ENCODE data around the gene FAM229B. TPM values are rescaled to one million over a fixed set of nuclear protein-coding genes. Genes with fewer than 3 reads are reported as not detected.
"Not testable (repeated sequence)": the region's sequence is repeated elsewhere in the genome, so short reads cannot be mapped to it uniquely, and the experiment has no call there.

The FAM229B gene
- total RNA-seq, 1 donor from 2014 or later, result 11.0 TPM

DNA sequence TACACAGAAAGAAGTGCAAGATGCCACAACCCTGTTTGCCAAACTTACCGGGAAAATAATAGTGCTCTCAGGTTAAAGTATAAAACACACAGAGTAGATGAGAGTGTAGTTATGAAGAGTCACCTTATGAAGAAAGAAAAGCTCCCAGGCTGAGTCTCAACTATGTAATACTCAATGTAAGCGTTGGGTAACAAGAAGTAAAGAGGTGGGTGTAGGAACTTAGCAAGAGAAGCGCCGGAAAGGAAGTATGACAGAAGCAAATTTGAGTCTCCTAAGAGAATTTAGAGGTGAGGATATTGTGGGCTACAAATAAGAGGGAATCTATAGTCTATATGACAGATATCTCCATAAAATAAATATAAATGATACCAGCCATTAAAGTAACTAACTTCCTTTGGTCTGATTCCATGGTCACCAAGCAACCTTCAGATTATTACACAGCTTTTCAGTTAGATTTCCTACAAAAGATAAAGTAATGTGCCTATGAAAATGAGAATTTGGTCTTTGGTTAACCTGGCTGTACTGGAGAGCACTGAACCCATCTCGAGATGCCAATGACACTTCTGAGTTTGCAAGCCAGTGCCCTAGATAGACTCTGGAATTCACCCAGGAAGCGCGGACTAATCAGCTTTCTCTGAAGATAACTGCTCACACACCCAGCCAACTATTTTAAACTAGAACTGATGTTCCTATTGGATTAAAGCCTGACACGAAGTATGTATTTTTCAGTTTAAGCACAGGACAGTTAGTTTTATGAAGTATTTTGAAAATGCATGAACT lies 1.9 kb upstream of the FAM229B start:
- Histone ChIP-seq H3K36me3 (peaks cover under 1 to 12% of the 10 kb centered on the region in 2 donors), H3K4me3 (no peak overlapping the region), H3K27me3 (no peaks in the 10 kb centered on the region), H3K4me1 (peaks cover 19% of the 10 kb centered on the region), H3K9me3 (no peaks in the 10 kb centered on the region), H3K27ac (no peak overlapping the region)
- intact Hi-C loops (cut with DNase I), result no loop called here
- TF ChIP-seq POLR2AphosphoS5 (IDR thresholded peaks at IDR 0.05; ENCODE audit: insufficient read depth in 1 of 2, low read depth in 1 of 2) (no peak), POLR2A (IDR thresholded peaks at IDR 0.05) (no peak)
- TF ChIP-seq, protein P1, sequence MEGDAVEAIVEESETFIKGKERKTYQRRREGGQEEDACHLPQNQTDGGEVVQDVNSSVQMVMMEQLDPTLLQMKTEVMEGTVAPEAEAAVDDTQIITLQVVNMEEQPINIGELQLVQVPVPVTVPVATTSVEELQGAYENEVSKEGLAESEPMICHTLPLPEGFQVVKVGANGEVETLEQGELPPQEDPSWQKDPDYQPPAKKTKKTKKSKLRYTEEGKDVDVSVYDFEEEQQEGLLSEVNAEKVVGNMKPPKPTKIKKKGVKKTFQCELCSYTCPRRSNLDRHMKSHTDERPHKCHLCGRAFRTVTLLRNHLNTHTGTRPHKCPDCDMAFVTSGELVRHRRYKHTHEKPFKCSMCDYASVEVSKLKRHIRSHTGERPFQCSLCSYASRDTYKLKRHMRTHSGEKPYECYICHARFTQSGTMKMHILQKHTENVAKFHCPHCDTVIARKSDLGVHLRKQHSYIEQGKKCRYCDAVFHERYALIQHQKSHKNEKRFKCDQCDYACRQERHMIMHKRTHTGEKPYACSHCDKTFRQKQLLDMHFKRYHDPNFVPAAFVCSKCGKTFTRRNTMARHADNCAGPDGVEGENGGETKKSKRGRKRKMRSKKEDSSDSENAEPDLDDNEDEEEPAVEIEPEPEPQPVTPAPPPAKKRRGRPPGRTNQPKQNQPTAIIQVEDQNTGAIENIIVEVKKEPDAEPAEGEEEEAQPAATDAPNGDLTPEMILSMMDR (IDR thresholded peaks at IDR 0.05), result no peak
- no peak for DNase-seq (ENCODE audit: extremely low spot score in 2 of 2)

DNA sequence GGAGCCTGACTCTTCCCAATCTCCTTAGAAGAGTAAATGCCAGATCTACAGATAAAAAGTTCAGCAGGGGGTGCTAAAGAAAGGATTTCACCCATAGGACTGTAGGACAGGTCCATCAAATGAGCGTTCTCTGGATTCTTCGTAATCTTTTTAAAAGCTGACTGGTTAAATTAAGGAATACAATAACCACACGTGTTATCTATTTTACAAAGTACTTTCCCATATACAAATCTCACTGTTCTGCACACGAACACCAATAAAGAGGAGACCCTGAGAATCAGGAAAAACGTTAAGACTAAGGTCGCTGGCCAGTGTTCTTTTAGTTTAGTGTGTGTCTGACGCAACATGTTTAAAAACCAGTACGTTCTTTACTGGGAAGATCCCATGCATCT lies 651 bp upstream of the FAM229B start:
- no peak for TF ChIP-seq POLR2A (IDR thresholded peaks at IDR 0.05)
- TF ChIP-seq, protein P1 (IDR thresholded peaks at IDR 0.05), result no peak
- TF ChIP-seq POLR2AphosphoS5 (IDR thresholded peaks at IDR 0.05; ENCODE audit: insufficient read depth in 1 of 2, low read depth in 1 of 2), result no peak
- H3K27me3 ChIP-seq, result no peaks in the 10 kb centered on the region
- H3K4me1 ChIP-seq, result peaks cover 19% of the 10 kb centered on the region
- intact Hi-C loops (cut with DNase I), result no loop called here
- H3K27ac ChIP-seq, result peak overlapping the region; percentile 82
- H3K4me3 ChIP-seq, result peak overlapping the region; percentile 80 to 83
- DNase-seq (ENCODE audit: extremely low spot score in 2 of 2), result no peak
- H3K36me3 ChIP-seq, result peaks cover 0 to 11% of the 10 kb centered on the region in 2 donors
- H3K9me3 ChIP-seq, result no peaks in the 10 kb centered on the region

DNA sequence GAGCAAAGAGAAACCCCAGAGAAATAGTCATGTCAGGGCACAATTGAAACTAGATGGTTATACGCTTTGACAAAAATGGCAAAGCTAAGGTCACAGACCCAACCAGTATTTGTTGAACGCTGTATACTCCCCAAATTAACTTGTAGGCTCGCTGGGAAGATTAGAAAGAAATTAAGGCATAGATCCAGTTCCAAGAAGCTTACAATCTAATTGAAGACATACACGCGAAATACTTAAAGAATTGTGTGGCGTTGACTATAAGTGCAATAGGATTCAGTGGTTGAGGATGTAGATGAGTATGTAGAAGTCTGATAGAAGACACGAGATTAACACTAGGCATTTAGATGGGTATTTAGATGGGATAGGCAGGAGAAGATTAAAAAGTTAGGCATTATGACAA lies 525 bp downstream of the FAM229B start:
- intact Hi-C loops (cut with DNase I), result no loop called here
- Histone ChIP-seq H3K27ac (peak overlapping the region; percentile 82), H3K9me3 (no peaks in the 10 kb centered on the region), H3K4me1 (peaks cover 19% of the 10 kb centered on the region), H3K36me3 (peaks cover 0 to 11% of the 10 kb centered on the region in 2 donors), H3K27me3 (no peaks in the 10 kb centered on the region), H3K4me3 (peak overlapping the region; percentile 80 to 83)
- no peak for DNase-seq (ENCODE audit: extremely low spot score in 2 of 2)
- TF ChIP-seq POLR2AphosphoS5 (IDR thresholded peaks at IDR 0.05; ENCODE audit: insufficient read depth in 1 of 2, low read depth in 1 of 2) (no peak), POLR2A (IDR thresholded peaks at IDR 0.05) (no peak)
- TF ChIP-seq, protein P1 (IDR thresholded peaks at IDR 0.05), result no peak

DNA sequence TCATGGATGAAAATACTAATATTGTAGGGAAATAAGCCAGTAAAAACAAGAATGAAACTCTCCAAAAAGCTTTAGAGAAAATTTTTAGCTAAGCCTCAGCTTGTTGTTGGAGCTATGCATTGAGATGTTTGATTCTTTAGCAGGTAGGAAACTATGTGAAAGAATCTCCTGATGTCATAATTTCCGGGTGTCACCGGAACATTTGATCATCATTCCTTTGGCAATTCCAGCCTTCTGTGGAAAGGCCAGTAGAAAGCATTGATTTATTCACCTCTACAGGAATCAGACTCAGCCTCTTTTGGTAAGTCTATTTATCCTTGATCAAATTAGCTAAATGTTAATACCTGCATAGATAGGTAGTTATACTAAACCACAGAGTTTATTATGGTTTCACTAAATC lies 9.5 kb downstream of the FAM229B start:
- intact Hi-C loops (cut with DNase I), result loop anchor here (1.0 kb wide), 1 partner anchor 44 kb away; no protein-coding TSS in a partner anchor
- H3K36me3 ChIP-seq, result peaks cover 0 to 9% of the 10 kb centered on the region in 2 donors
- TF ChIP-seq POLR2AphosphoS5 (IDR thresholded peaks at IDR 0.05; ENCODE audit: insufficient read depth in 1 of 2, low read depth in 1 of 2), result no peak
- TF ChIP-seq POLR2A (IDR thresholded peaks at IDR 0.05), result no peak
- TF ChIP-seq, protein P1 (IDR thresholded peaks at IDR 0.05), result no peak
- H3K4me3 ChIP-seq, result no peak overlapping the region
- H3K9me3 ChIP-seq, result no peaks in the 10 kb centered on the region
- H3K27ac ChIP-seq, result no peak overlapping the region
- no peaks in the 10 kb centered on the region for H3K27me3 ChIP-seq
- H3K4me1 ChIP-seq, result no peaks in the 10 kb centered on the region
- no peak for DNase-seq (ENCODE audit: extremely low spot score in 2 of 2)

DNA sequence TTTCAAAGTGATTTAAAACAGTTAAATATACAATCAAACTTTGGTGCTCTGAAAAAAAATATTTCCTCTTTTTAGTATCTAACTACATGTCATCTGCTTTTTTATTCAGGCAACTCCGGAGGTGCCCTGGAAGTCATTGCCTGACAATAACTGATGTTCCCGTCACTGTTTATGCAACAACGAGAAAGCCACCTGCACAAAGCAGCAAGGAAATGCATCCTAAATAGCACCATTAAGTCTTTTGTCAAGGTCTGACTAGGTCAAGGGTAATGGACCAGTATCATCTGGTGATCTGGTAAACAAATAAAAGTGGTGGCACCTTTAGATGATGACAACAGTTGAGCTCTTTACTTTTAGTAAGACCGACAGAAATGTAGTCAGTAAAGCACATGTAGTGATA lies 13.2 kb downstream of the FAM229B start:
- no peak for DNase-seq (ENCODE audit: extremely low spot score in 2 of 2)
- Histone ChIP-seq H3K27ac (no peak overlapping the region), H3K27me3 (no peaks in the 10 kb centered on the region), H3K4me1 (no peaks in the 10 kb centered on the region), H3K9me3 (no peaks in the 10 kb centered on the region), H3K4me3 (no peak overlapping the region), H3K36me3 (peaks cover 0 to 9% of the 10 kb centered on the region in 2 donors)
- intact Hi-C loops (cut with DNase I), result no loop called here
- TF ChIP-seq POLR2A (IDR thresholded peaks at IDR 0.05) (no peak), POLR2AphosphoS5 (IDR thresholded peaks at IDR 0.05; ENCODE audit: insufficient read depth in 1 of 2, low read depth in 1 of 2) (no peak)
- TF ChIP-seq, protein P1 (IDR thresholded peaks at IDR 0.05), result no peak

DNA sequence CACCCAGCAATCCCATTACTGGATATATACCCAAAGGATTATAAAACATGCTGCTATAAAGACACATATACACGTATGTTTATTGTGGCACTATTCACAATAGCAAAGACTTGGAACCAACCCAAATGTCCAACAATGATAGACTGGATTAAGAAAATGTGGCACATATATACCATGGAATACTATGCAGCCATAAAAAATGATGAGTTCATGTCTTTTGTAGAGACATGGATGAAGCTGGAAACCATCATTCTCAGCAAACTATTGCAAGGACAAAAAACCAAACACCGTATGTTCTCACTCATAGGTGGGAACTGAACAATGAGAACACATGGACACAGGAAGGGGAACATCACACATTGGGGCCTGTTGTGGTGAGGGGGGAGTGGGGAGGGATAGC lies 18.6 kb downstream of the FAM229B start:
- H3K36me3 ChIP-seq; H3K27ac ChIP-seq; H3K27me3 ChIP-seq; H3K4me1 ChIP-seq; intact Hi-C loops (cut with DNase I); DNase-seq (ENCODE audit: extremely low spot score in 2 of 2); H3K4me3 ChIP-seq; H3K9me3 ChIP-seq: not testable (repeated sequence)

Data from vagina (tissue), 2 donors.